Choroid plexus epithelial cell (primary cell): ENCODE data around the gene HELZ.
"Not testable (repeated sequence)": the region's sequence is repeated elsewhere in the genome, so short reads cannot be mapped to it uniquely, and the experiment has no call there.

ENCODE experiments used
- DNase-seq: peaks from one replicate; pipeline ENCODE4 v3.0.0-alpha.2; 2010; ENCODE audit warnings: low read depth
- H3K4me3 ChIP-seq: 2 replicates; pipeline ENCODE4 v1.5.1; 2011; ENCODE audit warnings: low read depth, mild to moderate bottlenecking, control low read depth, low read length, moderate library complexity
- TF ChIP-seq, protein P1 (sequence below): conservative IDR thresholded peaks from 2 replicates; pipeline ENCODE4 v1.5.1; 2011; ENCODE audit warnings: low read depth, mild to moderate bottlenecking, control low read depth, inconsistent platforms, low read length, moderate library complexity

Gene HELZ, protein sequence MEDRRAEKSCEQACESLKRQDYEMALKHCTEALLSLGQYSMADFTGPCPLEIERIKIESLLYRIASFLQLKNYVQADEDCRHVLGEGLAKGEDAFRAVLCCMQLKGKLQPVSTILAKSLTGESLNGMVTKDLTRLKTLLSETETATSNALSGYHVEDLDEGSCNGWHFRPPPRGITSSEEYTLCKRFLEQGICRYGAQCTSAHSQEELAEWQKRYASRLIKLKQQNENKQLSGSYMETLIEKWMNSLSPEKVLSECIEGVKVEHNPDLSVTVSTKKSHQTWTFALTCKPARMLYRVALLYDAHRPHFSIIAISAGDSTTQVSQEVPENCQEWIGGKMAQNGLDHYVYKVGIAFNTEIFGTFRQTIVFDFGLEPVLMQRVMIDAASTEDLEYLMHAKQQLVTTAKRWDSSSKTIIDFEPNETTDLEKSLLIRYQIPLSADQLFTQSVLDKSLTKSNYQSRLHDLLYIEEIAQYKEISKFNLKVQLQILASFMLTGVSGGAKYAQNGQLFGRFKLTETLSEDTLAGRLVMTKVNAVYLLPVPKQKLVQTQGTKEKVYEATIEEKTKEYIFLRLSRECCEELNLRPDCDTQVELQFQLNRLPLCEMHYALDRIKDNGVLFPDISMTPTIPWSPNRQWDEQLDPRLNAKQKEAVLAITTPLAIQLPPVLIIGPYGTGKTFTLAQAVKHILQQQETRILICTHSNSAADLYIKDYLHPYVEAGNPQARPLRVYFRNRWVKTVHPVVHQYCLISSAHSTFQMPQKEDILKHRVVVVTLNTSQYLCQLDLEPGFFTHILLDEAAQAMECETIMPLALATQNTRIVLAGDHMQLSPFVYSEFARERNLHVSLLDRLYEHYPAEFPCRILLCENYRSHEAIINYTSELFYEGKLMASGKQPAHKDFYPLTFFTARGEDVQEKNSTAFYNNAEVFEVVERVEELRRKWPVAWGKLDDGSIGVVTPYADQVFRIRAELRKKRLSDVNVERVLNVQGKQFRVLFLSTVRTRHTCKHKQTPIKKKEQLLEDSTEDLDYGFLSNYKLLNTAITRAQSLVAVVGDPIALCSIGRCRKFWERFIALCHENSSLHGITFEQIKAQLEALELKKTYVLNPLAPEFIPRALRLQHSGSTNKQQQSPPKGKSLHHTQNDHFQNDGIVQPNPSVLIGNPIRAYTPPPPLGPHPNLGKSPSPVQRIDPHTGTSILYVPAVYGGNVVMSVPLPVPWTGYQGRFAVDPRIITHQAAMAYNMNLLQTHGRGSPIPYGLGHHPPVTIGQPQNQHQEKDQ (N-terminal part only)

DNA sequence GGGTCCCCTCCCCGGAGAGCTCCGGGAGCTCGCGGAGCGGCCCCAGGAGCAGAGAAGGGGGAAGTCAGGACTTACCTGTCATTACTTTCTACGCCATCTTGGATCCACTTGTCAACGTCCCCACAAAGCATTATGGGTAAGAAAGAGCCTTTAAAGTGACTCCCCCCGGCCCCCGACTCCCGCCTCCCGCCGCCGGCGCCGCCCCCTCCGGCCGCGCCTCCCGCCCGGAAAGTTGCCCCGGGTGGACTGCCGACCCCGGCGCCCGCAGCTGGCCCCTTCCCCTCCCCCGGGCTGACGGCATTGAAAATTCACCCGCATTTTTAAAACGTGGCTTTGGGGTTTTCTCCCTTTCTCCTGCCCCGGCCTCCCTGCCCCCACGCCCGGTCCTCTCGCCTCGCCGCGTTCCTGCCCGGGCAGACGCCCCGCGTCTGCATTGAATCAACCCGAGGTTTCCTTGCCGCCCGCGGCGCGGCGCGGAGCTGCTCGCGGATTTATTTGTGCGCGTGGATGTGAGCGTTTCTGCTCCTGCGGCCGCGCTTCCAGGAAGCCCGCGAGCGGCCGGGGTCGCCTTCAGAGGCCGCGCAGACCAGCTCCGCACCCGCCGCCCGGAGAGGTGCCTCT lies at the start of gene HELZ:
Gene HELZ (minus strand): TSS at position 124 of the 621 bp plus-strand sequence. CDS start 26,392 bp downstream, outside the sequence.
- peak; percentile 89 for DNase-seq
- TF ChIP-seq, protein P1, sequence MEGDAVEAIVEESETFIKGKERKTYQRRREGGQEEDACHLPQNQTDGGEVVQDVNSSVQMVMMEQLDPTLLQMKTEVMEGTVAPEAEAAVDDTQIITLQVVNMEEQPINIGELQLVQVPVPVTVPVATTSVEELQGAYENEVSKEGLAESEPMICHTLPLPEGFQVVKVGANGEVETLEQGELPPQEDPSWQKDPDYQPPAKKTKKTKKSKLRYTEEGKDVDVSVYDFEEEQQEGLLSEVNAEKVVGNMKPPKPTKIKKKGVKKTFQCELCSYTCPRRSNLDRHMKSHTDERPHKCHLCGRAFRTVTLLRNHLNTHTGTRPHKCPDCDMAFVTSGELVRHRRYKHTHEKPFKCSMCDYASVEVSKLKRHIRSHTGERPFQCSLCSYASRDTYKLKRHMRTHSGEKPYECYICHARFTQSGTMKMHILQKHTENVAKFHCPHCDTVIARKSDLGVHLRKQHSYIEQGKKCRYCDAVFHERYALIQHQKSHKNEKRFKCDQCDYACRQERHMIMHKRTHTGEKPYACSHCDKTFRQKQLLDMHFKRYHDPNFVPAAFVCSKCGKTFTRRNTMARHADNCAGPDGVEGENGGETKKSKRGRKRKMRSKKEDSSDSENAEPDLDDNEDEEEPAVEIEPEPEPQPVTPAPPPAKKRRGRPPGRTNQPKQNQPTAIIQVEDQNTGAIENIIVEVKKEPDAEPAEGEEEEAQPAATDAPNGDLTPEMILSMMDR, result no peak
- H3K4me3 ChIP-seq, result peak within 1 kb of the TSS; percentile 90

DNA sequence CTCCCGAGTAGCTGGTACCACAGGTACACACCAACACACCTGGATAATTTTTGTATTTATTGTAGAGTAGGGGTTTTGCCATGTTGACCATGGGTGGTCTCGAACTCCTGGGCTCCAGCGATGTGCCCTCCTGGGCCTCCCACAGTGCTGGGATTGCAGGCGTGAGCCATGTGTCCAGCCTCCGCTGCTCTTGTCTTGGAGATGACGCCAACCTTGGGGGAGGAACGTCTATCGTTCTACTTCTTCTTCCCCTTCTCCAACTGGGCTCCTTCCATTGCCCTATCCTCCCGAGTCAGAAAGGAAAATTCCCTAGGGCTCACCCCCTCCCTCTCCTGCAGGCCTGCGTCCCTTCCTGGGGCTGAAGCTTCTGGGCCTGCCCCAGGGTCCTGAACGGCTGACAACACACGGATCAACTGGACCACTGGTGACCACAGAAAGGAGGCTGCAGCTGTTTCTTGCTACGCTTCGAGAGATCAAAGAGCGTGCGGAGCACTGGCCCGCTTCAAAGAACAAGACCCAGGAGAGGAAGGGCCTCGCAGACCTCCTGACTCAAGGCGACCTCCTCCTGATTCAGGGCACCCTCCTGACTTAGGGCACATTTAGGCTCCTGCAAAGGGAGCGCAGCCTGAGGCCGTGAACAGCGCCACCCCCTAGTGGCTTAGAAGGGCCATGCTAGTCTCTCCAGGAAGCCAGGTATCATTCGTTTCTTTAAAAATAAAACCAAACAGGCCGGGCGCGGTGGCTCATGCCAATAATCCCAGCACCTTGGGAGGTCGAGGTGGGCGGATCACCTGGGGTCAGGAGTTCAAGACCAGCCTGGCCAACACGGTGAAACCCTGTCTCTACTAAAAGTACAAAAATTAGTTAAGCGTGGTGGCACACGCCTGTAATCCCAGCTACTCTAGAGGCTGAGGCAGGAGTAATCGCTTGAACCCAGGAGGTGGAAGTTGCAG lies 48.5 kb upstream of the HELZ start:
- TF ChIP-seq, protein P1, result peak; percentile 88
- no peak overlapping the region for H3K4me3 ChIP-seq
- DNase-seq, result peak; percentile 71

DNA sequence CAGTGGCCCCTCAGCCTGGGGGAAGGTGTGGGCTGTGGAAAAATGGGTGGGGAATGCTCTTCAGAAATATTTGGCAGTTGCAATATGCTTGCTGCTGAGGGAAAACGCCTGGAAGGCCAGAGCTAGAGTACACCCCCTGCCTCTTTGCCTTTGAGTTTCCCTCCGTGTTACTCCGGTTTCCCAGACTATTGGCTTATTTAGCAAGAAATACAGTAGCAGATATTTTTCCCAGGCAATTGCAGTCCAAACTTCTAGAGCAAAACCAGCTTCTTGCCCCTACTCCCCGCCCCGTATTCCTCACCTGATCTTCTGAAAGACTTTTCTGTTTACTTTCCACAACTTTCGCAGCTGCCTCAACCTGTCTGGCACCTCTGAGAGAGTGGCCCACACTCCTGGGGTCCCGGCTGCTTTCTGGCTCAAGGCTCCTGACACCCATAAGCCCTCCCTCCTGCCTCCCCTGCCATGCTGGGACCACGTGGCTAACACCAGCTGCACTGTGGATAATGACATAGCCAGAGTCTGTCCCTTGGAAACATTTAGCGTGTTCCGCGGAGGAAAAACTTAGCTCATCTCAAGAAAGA lies 45.8 kb upstream of the HELZ start:
- no peak for DNase-seq
- no peak overlapping the region for H3K4me3 ChIP-seq
- TF ChIP-seq, protein P1, result no peak

DNA sequence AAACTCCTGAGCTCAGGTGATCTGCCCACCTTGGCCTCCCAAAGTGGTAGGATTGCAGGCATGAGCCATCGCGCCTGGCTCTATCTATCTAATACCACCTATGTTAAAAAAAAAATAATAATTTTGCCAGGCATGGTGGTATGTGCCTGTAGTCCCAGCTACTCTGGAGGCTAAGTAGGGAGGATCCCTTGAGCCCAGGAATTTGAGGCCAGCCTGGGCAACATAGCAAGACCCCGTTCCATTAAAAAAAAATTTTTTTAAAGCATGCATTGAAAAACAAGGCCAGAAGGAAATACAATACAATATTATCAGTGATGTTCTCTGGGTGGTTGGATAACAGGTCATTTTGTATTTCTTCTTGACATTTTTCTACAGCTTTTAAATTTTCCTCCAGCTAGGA lies 45.2 kb upstream of the HELZ start:
- no peak for DNase-seq
- TF ChIP-seq, protein P1, result no peak
- no peak overlapping the region for H3K4me3 ChIP-seq

DNA sequence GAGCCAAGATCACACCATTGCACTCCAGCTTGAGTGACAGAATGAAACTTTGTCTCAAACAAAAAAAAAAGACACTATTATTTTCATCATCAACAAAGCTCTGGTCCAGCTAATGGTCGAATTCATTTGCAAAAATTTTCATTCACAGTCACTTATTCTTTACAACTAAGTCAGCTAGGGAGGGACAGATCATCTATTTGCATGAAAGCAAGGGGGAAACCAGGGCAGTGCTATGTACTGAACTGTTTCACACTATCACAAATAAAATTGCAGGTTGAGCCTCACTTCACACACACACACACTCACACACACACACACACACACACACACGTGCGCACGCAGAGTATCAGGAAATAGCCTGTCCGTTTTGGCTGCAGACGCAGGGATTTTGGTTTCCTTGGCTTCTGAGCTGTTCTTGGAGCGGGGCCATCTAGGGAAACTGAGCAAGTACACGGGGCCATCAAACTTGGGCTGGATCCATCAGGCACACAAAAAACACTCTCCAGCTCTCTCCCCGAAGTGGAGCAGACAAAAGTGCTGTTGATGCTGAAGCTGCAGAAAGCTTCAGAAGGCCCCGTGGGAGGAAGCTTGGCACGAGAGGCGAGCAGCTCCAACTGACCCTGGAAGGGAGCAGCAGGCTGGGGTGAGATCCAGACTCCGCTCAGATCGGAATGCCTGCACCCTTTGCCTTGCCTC lies 44.3 kb upstream of the HELZ start:
- TF ChIP-seq, protein P1, result peak; percentile 14
- DNase-seq, result peak; percentile 82
- H3K4me3 ChIP-seq, result peak overlapping the region; percentile 11

DNA sequence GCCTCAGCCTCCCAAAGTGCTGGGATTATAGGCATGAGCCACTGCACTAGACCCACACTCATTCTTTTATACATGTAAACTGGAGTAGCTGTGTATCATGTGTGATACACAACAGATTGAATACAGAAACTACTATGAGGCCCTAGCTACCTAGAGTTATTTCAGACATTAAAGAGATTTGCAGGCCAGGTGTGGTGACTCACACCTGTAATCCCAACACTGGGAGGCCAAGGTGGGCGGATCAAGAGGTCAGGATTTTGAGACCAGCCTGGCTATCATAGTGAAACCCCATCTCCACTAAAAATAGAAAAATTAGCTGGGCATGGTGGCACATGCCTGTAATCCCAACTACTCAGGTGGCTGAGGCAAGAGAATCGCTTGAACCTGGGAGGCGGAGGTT lies 41.8 kb upstream of the HELZ start:
- DNase-seq, H3K4me3 ChIP-seq: not testable (repeated sequence)
